Measurements from ENCODE around the gene ITGB3.

Gene ITGB3

DNA sequence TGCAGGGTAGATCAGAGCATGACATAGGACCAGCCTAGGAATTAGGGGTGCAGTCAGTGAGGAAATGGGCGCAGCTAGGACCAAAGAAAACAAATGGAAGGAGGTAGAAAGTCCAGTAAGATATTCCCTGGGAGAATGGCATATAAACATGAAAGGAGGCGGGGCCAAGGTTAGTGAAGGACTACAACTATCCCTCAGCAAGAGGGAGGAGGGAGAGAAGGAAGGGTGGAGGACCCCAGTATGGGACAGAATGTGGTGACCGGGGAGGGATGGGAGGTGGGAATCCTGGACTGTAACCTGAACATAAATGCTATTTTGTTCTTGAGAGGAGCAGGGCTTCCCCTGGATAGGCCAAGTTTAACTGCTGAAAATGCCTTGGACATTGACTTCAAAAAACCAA lies 22.8 kb downstream of the ITGB3 start:
- TF ChIP-seq, protein P1, sequence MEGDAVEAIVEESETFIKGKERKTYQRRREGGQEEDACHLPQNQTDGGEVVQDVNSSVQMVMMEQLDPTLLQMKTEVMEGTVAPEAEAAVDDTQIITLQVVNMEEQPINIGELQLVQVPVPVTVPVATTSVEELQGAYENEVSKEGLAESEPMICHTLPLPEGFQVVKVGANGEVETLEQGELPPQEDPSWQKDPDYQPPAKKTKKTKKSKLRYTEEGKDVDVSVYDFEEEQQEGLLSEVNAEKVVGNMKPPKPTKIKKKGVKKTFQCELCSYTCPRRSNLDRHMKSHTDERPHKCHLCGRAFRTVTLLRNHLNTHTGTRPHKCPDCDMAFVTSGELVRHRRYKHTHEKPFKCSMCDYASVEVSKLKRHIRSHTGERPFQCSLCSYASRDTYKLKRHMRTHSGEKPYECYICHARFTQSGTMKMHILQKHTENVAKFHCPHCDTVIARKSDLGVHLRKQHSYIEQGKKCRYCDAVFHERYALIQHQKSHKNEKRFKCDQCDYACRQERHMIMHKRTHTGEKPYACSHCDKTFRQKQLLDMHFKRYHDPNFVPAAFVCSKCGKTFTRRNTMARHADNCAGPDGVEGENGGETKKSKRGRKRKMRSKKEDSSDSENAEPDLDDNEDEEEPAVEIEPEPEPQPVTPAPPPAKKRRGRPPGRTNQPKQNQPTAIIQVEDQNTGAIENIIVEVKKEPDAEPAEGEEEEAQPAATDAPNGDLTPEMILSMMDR (IDR thresholded peaks at IDR 0.05; ENCODE audit: low read depth, low read length), result no peak
- no peak for TF ChIP-seq EZH2phosphoT487 (IDR thresholded peaks at IDR 0.05; ENCODE audit: low read depth)
- Histone ChIP-seq H2AFZ (ENCODE audit: low read depth, low read length) (no peak overlapping the region), H3K4me1 (ENCODE audit: low read length) (peaks cover 46% of the 10 kb centered on the region), H4K20me1 (ENCODE audit: insufficient read depth, low read length) (no peaks in the 10 kb centered on the region), H3K9me3 (ENCODE audit: insufficient read depth, low read length) (no peaks in the 10 kb centered on the region), H3K79me2 (ENCODE audit: low read length) (no peaks in the 10 kb centered on the region), H3K4me2 (ENCODE audit: low read length) (no peak overlapping the region), H3K9ac (ENCODE audit: low read length) (no peak overlapping the region), H3K4me3 (ENCODE audit: low read length) (no peak overlapping the region), H3K36me3 (replicated peaks; ENCODE audit: low read depth, low read length) (no peaks in the 10 kb centered on the region), H3K27me3 (ENCODE audit: low read depth, low read length) (peaks cover 6% of the 10 kb centered on the region; the same call in 1 of the 2 replicates), H3K27ac (ENCODE audit: low read length) (no peak overlapping the region)

- H3K36me3 ChIP-seq (replicated peaks; ENCODE audit: low read depth, low read length), result no peaks in the 10 kb centered on the region
- H3K27me3 ChIP-seq (ENCODE audit: low read depth, low read length), result peaks cover 6% of the 10 kb centered on the region; the same call in 1 of the 2 replicates
- H2AFZ ChIP-seq (ENCODE audit: low read depth, low read length), result no peak overlapping the region
- no peak overlapping the region for H3K9ac ChIP-seq (ENCODE audit: low read length)
- TF ChIP-seq EZH2phosphoT487 (IDR thresholded peaks at IDR 0.05; ENCODE audit: low read depth), result no peak
- TF ChIP-seq, protein P1 (IDR thresholded peaks at IDR 0.05; ENCODE audit: low read depth, low read length), result no peak
- no peaks in the 10 kb centered on the region for H3K79me2 ChIP-seq (ENCODE audit: low read length)
- no peak overlapping the region for H3K4me3 ChIP-seq (ENCODE audit: low read length)
- no peaks in the 10 kb centered on the region for H4K20me1 ChIP-seq (ENCODE audit: insufficient read depth, low read length)
- H3K27ac ChIP-seq (ENCODE audit: low read length), result no peak overlapping the region
- H3K9me3 ChIP-seq (ENCODE audit: insufficient read depth, low read length), result no peaks in the 10 kb centered on the region
- peaks cover 46% of the 10 kb centered on the region for H3K4me1 ChIP-seq (ENCODE audit: low read length)
- no peak overlapping the region for H3K4me2 ChIP-seq (ENCODE audit: low read length)
Measured at GRCh38 chr17:47276868-47277267, 23.2 kb downstream of the ITGB3 start.

GRCh38 chr17:47277921-47278320 lies 24.3 kb downstream of the ITGB3 start:
- H3K27me3 ChIP-seq (ENCODE audit: low read depth, low read length), result peaks cover 6% of the 10 kb centered on the region; the same call in 1 of the 2 replicates
- H3K36me3 ChIP-seq (replicated peaks; ENCODE audit: low read depth, low read length), result no peaks in the 10 kb centered on the region
- H2AFZ ChIP-seq (ENCODE audit: low read depth, low read length), result no peak overlapping the region
- H3K9me3 ChIP-seq (ENCODE audit: insufficient read depth, low read length), result no peaks in the 10 kb centered on the region
- no peaks in the 10 kb centered on the region for H4K20me1 ChIP-seq (ENCODE audit: insufficient read depth, low read length)
- no peak overlapping the region for H3K9ac ChIP-seq (ENCODE audit: low read length)
- H3K4me2 ChIP-seq (ENCODE audit: low read length), result no peak overlapping the region
- TF ChIP-seq EZH2phosphoT487 (IDR thresholded peaks at IDR 0.05; ENCODE audit: low read depth), result no peak
- TF ChIP-seq, protein P1 (IDR thresholded peaks at IDR 0.05; ENCODE audit: low read depth, low read length), result no peak
- H3K79me2 ChIP-seq (ENCODE audit: low read length), result no peaks in the 10 kb centered on the region
- no peak overlapping the region for H3K4me3 ChIP-seq (ENCODE audit: low read length)
- peaks cover 46% of the 10 kb centered on the region for H3K4me1 ChIP-seq (ENCODE audit: low read length)
- no peak overlapping the region for H3K27ac ChIP-seq (ENCODE audit: low read length)

DNA sequence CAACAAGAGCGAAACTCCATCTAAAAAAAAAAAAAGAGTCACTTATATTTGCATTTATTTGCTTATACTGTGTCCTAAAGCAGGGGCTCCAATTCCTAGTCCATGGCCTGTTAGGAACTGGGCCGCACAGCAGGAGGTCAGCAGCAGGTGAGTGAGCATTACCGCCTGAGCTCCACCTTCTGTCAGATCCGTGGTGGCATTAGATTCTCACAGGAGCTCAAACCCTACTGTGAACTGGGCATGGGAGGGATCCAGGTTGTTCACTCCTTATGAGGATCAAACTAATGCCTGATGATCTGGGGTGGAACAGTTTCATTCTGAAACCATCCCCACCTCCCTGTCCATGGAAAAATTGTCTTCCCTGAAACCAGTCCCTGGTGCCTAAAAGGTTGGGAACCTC lies 24.9 kb downstream of the ITGB3 start:
- H3K4me2 ChIP-seq (ENCODE audit: low read length), result peak overlapping the region; percentile 98
- H3K9ac ChIP-seq (ENCODE audit: low read length), result peak overlapping the region; percentile 53
- peaks cover 46% of the 10 kb centered on the region for H3K4me1 ChIP-seq (ENCODE audit: low read length)
- H2AFZ ChIP-seq (ENCODE audit: low read depth, low read length), result peak overlapping the region; percentile 14; the same call in 1 of the 2 replicates
- H3K27ac ChIP-seq (ENCODE audit: low read length), result peak overlapping the region; percentile 65
- H4K20me1 ChIP-seq (ENCODE audit: insufficient read depth, low read length), result no peaks in the 10 kb centered on the region
- no peaks in the 10 kb centered on the region for H3K79me2 ChIP-seq (ENCODE audit: low read length)
- H3K4me3 ChIP-seq (ENCODE audit: low read length), result peak overlapping the region; percentile 71
- H3K9me3 ChIP-seq (ENCODE audit: insufficient read depth, low read length), result no peaks in the 10 kb centered on the region
- H3K36me3 ChIP-seq (replicated peaks; ENCODE audit: low read depth, low read length), result no peaks in the 10 kb centered on the region
- H3K27me3 ChIP-seq (ENCODE audit: low read depth, low read length), result peaks cover 6% of the 10 kb centered on the region; the same call in 1 of the 2 replicates
- TF ChIP-seq EZH2phosphoT487 (IDR thresholded peaks at IDR 0.05; ENCODE audit: low read depth), result no peak
